ENCODE results near the gene EEF1A2.
A peak's percentile ranks its signal among the peaks of the same experiment; 100 is the strongest.

The EEF1A2 gene

DNA sequence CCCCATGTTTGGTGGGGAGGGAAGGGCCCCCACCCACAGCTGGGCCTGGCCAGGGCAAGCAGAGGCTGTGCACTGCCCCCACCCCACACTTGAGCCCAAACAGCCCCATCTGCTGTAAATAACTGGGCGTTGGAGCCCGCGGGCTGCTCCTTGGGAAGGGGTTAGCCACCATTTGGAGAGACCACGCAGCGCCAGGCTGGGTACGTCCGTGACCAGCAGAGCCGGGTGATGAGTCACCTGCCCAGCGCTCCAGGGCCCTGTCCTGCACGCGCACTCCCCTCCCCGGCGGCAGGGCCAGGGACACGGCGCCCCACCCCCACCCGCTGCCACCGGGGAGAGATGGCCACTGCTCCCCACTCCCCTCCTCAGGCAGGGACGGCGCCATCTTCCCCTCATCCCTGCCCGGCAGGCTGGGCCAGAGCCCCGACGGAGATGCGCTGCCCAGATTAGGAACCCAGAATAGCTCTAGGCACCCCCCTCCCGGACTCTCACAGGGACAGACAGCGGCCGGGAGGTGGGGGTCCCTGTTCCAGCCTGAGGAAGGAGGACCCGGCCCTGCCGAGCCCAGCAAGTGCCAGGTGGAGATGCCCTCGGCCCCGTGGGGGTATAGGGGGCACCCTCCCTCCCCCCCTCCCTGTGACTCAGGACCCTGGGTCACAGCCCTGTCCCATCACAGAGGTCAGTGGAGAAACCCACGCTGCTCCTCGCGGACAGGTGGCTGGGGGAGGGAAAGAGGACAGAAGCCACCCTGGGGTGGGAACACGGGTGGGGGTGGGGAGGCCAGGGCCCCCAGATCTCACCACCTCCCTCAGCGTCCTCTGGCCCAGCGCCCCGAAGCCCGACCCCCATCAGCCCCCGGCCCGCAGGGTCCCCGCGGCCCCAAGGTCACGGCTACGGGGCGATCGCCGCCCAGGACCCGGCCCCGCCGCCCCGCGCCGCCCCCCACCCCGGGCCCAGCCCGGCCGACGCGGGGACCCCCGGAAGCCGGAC is 642 bp downstream of the EEF1A2 start:
- no peak for DNase-seq

DNA sequence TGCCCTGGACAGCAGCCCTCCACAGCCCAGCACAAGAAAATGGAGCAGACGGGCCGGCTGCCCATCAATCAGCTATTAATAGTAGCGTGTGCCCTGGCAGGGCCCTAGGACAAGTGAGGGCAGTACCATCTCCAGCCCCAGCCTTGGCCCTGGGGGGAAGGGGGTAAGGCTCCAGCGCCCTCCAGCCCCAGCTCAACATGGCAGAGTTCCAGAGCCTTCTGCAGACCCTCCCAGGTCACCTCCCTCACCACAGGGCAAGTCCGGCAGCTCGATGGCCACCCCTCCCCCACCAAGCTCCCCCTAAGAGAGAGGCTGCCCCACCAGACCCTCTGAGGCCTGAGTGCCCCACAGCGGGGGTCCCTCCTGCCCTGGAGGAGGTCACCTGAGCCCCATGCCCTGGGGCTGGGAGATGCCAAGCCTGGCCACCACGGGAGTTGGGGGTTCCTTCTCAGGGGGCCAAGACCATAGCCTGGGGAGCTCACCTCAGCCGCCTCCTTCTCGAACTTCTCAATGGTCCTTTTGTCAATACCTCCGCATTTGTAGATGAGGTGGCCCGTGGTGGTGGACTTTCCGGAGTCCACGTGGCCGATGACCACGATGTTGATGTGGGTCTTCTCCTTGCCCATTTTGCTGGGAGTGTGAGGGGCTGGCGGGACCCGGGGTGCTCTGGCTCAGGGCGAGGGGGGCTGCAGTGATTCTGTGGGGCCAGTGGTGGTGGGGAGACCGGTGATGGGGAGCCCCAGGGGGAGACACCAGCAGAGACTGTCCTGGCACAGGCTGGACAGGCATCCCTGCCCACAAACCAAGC is 1.5 kb downstream of the EEF1A2 start:
- DNase-seq, result no peak

DNA sequence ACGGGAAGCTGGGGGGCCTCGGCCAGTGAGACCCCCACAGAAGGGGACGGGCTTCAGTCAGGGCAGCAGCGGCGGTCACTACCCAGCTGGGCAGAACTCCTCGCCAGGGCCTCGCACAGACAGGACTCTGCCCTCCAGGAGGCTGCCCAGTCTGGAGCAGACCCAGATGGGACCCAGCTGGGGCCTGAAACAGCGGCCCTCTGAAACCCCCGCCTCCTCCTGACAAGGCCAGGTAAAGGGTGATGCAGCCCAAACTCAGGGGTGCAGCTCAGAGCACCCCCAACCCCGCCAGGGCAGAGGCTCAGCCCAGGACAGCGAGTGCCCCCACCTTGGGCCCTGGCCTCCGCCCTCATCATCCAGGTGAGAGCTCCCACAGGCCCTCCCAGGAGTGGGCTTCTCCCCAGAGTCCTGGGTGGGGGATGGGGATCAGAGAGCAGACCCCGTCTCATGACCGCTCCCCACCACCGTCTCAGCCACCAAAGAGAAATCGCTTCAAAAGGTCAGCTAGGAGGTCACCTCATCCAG is 2.2 kb downstream of the EEF1A2 start:
- DNase-seq, result no peak

DNA sequence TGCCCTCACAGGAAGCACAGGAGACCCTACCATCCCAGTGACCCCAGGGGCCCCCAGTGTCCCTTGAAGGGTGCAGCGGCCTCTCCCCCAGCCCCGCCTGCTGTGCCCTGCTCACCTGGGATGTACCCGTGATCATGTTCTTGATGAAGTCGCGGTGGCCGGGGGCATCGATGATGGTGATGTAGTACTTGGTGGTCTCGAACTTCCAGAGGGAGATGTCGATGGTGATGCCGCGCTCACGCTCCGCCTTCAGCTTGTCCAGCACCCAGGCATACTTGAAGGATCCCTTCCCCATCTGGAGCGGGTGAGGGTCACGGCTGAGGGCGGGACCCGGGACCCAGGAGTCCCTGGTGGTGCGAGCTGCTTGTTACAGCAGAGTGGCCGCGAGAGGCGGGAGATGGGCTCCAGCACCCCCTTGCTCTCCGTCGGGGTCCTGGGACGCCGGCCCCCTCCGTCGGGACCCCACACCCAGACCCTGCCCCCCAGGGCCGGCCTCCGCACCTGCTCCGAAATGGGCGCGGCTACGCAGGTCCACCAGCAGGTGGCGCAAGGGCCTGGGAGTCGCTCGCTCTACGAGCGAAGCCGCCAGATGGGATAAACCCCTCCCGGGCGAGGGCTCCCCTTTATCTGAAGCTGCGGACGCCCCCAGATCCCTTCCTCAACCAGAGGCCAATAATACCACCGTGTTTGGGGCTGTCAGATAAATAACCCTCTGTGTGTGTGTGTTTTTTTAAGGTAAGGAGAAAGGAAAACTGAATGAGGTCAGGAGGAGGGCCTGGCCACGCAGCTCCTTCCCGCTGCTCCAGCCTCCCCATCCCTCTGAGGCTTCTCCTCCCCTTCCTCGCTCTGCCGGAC is 2.9 kb downstream of the EEF1A2 start:
- DNase-seq, result peak; percentile 77

DNA sequence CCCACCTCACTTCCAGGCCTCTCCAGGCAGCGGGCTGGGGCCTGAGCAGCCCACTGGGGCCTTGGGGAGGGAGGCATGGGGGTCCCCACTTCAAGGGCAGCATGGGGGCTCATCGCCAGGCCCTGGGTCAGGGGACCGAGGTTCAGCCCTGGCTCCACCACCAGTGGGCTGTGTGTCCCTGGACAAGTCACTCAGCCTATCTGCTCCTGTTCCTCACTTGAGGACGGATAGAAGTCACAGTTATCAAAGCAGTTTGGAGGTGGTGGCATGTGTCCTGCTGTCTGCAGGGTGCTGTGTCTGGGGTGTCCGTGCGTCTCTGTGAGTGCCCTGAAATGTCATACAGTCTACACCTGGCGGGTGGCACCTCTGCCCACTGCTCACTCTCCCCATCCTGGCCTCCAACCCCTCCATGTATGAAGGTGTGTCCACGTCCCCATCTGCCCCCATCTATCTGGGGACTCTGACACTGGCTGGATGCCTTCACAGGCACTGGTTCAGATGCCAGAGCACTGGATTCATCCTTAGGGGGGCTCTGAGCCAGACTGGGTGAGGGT is 3.6 kb downstream of the EEF1A2 start:
- no peak for DNase-seq

DNA sequence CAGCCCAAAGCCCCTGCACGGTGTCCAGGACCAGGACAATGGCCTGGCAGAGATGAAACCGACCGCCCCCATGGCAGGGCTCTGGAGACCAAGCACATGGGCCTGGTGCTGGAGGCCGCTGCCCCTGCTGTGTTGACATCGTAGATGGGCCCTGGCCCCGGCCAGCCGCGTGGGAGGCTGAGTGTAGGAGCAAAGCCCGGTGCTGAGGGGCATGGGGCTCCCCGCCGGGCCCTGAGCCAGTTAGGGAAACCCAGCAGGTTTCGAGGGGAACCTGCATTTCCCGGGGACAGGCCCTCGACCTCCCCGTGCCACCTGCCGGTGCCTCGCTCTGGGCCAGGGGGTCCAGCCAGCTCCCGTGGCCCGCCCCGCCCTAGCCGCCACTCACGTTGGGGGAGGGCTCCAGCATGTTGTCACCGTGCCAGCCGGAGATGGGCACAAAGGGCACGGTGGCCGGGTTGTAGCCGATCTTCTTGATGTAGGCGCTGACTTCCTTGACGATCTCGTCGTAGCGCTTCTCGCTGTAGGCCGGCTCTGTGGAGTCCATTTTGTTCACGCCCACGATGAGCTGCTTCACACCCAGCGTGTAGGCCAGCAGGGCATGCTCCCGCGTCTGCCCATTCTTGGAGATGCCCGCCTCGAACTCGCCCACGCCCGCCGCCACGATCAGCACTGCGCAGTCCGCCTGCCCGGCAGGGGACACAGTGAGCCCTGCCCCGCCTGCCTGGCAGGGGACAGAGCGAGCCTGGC is 4.3 kb downstream of the EEF1A2 start:
- no peak for DNase-seq

DNA sequence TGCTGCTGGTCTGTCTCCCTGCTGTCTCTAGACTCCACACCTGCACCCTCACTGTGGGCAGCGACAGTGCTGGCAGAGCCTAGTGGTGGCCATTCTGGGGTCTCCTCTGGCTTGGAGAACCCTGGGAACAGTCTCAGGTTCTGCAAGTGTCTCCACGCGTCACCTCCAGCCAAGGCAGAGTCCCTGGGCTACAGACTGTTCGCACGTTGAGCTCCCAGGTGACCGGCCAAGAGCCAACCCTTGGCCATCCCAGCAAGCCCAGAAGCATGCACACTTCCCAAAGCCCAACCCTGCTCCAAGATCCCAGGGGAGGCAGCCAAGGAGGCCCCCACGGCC is 4.8 kb downstream of the EEF1A2 start:
- DNase-seq, result no peak

DNA sequence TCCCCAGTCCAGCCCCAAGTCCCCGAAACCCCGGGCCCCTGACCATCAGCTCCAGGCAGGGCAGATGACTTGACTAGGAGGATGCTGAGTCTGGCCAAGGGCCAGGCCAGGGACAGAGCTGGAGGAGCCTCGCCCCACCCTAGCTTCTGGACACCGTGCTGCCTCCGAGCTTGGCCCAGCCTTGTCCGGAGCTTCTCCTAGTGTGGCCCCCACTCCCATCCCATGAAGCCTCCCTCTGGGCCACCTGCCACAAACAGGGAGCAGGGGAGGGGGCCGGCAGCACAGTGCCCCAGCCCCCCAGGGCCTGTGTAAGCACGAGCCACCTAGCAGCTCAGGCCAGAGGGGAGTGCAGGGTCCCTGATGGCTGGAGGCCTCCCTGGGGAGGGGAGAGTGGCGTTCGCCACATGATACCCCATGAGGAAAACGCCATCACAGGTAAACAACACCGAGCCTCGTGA is 5.3 kb downstream of the EEF1A2 start:
- DNase-seq, result no peak

DNA sequence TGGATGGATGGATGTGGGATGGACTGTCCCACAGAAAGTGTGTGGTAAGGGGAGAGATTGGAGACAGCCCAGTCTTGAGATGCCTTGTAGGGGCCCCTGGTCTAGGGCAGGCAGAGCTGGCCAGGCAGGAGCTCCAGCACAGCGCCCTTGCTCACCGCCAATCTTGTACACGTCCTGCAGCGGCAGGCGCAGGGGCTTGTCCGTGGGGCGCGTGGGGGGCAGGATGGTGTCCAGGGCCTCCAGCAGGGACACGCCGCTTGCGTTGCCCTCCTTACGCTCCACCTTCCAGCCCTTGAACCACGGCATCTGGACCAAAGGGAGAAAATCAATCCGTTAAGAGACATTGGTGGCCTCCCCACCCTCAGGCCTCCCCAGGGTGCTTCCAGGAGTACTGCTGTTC is 5.9 kb downstream of the EEF1A2 start:
- no peak for DNase-seq

DNA sequence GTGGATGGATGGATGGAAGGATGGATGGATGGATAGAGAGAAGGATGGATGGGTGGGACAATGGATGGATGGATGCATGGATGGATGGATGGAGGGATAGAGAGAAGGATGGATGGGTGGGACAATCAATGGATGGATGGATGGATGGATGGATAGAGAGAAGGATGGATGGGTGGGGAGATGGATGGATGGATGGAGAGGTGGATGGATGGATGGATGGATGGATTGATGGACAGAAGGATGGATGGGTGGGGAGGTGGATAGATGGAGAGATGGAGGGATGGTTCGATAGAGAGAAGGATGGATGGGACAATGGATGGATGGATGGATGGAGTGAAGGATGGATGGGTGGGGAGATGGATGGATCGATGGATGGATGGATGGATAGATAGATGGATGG is 6.4 kb downstream of the EEF1A2 start:
- DNase-seq, result no peak

DNA sequence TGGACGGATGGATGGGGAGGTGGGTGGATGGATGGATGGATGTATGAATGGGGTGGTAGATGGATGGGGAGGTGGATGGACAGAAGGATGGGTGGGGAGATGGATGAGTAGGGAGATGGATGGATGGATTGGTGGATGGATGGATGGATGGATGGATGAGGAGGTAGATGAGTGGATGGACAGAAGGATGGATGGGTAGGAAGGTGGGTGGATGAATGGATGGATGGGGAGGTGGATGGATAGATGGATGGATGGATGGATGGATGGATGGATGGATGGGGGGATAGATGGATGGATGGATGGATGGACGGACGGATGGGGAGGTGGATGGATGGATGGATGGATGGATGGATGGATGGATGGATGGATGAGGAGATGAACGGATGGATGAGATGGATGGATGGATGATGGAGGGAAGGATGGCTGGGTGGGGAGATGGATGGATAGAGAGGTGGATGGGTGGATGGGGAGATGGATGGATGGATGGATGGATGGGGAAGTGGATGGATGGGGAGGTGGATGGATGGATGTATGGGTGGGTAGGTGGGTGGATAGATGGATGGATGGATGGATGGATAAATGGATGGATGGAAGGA is 7.2 kb downstream of the EEF1A2 start:
- DNase-seq, result no peak

DNA sequence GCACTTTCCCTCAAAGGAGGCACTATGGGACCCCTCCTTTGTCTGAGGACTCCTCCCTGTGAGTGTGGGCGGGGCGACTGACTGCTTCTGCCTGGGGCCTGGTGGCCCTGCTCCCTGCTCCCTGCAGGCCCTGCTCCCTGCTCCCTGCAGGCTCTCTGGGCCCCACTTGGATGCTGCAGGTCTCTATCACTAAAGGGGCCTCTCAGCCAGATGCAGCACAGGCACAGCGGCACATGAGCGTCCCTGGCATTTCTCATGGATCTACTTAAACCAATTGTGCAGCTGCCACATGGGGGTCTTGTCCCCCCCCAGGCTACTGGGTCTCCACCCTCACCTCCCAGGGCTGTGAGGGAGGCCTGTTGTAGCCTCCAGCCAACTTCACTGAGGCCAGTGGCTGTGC is 7.8 kb downstream of the EEF1A2 start:
- DNase-seq, result no peak

DNA sequence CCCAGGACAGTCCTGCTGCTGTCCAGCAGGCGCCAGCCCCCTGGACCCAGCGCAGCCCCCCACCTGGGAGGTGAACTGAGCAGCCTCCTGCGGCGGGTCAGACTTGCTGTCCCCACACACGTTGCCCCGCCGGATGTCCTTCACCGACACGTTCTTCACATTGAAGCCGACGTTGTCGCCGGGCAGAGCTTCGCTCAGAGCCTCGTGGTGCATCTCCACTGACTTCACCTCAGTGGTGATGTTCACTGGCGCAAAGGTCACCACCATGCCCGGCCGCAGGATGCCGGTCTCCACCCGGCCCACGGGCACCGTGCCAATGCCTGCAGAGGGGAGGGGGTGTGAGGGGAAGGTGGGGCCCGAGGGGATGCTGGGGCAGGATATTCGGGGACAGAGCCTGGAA is 8.5 kb downstream of the EEF1A2 start:
- DNase-seq, result no peak

DNA sequence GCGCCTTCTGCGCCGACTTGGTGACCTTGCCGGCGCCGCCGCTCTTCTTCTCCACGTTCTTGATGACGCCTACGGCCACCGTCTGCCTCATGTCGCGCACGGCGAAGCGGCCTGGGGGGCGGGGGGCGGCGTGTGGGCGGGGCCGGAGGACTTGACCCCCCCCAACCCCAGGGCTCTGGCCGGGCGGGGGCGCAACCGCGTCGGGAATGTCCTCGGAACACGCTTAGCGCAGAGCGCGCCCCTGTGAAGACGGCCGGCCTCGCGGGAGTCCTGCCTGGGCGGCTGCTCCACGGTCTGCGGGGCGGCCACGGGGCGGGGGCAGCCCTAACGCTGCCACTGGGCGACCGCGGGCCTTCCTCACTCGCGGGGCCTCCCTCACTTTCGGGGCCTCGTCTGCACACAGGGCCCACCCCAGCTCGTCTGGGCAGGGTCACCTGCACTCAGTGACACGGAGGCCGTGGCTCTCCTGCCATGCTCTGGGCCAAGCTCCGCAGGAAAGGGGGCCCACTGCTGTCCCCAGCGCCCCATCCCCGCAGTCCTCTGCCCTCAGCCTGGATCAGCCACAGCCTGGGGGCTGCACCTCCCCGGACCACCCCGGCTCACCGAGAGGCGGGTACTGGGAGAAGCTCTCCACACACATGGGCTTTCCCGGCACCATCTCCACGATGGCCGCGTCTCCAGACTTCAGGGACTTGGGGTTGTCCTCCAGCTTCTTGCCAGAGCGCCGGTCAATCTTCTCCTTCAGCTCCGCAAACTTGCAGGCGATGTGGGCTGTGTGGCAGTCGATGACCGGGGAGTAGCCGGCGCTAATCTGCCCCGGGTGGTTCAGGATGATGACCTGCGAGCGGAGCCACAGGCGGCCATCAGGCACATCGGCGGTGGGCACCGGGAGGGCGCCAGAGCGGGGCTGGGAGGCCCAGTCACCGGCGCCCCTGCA is 10.3 kb downstream of the EEF1A2 start:
- DNase-seq, result no peak

DNA sequence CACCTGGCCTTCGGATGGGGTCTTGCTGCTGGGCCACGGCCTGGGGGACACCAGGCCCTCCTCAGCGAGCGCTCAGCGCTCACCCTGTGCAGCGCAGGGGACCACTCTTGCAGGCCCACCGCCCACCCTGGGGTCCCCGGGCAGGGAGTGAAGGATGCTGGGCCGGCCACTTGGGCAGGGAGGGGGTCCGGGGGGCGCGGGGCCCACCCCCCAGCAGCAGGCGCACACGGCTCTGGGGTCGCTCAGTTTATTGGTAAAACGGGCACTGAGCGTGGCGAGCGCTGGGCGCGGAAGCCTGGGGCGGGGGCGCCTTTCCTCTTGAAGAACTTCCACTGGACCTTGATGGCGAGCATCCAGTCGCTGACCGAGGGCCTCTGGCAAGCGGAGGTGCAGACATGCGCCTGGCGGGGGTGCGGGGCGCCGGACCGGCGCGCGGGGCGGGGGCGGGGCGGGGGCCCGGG is 11.1 kb downstream of the EEF1A2 start:
- DNase-seq, result no peak

DNA sequence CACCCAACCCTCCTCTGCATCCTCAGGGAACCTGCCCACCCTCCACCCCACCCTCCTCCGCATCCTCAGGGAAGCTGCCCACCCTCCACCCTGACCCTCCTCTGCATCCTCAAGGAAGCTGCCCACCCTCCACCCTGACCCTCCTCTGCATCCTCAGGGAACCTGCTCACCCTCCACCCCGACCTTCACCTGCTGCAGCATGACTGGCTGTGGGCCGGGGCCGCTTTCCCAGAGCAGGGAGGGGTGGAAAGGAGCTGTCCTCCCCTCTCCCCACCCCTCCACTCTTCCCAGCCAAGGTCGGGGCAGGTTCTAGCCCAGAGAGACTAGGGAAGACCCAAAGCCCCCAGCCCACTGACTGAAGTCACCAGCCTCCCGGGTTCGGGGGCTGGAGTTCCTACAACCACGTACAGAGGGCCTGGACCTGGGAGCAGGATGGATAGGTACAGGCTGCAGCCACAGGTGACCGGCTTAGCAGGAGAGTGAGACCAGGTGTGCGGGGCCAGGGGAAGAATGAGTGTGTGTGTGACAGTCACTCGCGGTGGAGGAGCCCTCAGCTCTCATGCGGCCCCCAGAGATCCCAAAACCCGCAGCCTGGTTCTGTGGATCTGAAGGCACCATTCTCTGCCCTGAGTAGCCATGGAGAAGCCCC is 11.6 kb downstream of the EEF1A2 start:
- no peak for DNase-seq

DNA sequence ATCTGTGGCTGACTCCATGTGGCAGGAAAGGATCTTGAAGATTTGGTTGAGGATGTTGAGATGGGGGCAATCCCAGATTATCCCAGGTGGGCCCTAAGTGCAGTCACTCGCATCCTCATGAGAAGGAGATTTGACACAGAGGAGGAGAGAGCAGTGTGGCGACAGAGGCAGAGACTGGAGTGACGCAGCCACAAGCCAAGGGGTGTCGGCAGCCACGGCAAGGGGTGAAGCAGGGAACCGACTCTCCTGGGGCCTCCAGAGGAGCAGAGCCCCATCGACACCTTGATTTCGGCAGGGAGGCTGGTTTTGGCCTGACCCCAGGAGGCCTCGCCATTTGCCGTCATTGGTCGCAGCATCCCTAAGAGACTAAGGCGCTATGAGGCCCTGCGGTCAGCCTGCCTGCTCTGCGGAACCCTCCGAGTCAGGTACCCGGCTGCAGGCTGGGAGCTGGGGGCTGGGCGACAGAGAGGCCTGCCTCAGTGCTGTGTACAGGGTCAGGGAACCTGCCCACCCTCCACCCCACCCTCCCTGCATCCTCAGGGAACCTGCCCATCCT is 12.5 kb downstream of the EEF1A2 start:
- no peak for DNase-seq

DNA sequence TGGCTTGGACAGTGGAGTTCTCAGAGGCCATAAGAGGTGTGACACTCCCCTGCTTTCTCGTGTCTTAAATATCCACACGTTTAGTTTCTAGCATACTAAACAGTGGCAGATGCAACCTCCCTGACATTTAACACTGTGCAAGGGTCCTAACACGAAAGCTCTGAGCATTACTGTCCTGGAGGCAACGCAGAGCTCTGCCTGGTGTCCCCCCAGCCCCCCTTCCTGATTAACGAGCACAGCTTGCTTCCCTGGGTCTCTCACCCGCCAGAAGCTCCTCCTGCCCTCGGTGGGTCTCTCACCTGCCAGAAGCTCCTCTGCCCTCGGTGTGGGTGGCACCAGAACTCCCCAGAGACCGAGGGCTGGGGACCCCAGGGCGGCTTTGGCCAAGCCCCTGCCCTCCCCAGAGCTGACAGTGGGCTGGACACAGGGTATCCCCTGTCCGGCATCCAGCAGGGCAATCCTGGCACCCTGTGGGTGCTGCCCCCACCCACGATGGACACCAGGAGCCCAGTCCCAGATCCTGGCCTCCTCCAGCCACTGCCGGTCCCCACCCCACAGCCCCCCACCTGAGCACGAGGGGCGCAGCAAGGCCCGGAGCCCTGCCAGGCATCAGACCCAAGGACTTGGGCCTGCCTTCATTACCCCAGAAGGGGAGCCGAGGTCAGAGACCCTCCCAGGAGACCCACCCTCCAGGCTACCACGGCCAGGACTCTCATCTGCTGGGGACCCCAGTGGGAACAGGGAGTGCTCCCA is 14.1 kb downstream of the EEF1A2 start:
- DNase-seq, result no peak
